Kidney epithelial cell (primary cell): ENCODE results near the gene FREM1. TPM values are rescaled to one million over a fixed set of nuclear protein-coding genes. Genes with fewer than 3 reads are reported as not detected.

Experiments
- DNase-seq: peaks from one replicate; pipeline ENCODE4 v3.0.0-alpha.2; 2010; ENCODE audit warnings: low read depth
- H3K27me3 ChIP-seq: 2 replicates; pipeline ENCODE4 v1.6.0; 2011; ENCODE audit warnings: low read length; ENCODE audit not compliant: control insufficient read depth, insufficient read depth
- H3K36me3 ChIP-seq: 2 replicates; pipeline ENCODE4 v1.5.1; 2011; ENCODE audit warnings: low read length; ENCODE audit not compliant: control insufficient read depth, insufficient read depth
- H3K4me3 ChIP-seq: 2 replicates; pipeline ENCODE4 v1.5.1; 2011; ENCODE audit warnings: low read depth, mild to moderate bottlenecking, control low read depth, low read length
- total RNA-seq: library from RNA; depleted of rRNA; stranded (reverse); fragments of >200 nt; gene quantifications from 2 replicates; pipeline ENCODE4 v1.2.3, GENCODE V29; 2015
- TF ChIP-seq, protein P1 (sequence below): IDR thresholded peaks from 2 replicates; pipeline ENCODE4 v1.5.1; 2011; ENCODE audit warnings: mild to moderate bottlenecking, moderate library complexity, low read length, control low read depth, inconsistent platforms; ENCODE audit not compliant: insufficient read depth, poor library complexity, severe bottlenecking

Gene FREM1
- total RNA-seq, 1 donor from 2014 or later, result 1.0 TPM

DNA sequence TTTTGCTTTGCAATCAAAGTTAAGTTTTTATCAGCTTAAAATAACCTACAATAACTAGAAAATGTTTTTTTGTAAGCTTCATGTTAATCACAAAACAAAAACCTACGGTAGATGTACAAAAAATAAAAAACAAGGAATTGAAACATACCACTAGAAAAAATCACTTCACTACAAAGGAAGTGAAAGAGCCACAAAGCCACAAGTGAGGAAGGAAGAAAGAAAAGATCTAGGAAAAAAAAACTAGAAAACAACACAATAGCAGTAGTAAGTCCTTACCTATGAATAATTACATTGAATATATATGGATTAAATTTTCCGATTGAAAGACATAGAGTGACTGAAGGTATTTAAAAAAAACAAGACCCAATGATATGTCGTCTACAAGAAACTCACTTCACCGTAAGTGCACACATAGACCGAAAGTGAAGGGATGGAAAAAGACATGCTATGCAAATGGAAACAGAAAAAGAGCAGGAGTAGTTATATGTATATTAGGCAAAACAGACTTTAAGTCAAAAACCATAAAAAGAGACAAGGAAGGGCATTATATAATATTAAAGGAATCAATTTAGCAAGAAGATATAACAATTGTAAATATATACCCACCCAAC, 203.6 kb downstream of the FREM1 start:
- no peaks in the 10 kb centered on the region for H3K27me3 ChIP-seq
- H3K36me3 ChIP-seq, result no peaks in the 10 kb centered on the region
- H3K4me3 ChIP-seq, result no peak overlapping the region
- TF ChIP-seq, protein P1, sequence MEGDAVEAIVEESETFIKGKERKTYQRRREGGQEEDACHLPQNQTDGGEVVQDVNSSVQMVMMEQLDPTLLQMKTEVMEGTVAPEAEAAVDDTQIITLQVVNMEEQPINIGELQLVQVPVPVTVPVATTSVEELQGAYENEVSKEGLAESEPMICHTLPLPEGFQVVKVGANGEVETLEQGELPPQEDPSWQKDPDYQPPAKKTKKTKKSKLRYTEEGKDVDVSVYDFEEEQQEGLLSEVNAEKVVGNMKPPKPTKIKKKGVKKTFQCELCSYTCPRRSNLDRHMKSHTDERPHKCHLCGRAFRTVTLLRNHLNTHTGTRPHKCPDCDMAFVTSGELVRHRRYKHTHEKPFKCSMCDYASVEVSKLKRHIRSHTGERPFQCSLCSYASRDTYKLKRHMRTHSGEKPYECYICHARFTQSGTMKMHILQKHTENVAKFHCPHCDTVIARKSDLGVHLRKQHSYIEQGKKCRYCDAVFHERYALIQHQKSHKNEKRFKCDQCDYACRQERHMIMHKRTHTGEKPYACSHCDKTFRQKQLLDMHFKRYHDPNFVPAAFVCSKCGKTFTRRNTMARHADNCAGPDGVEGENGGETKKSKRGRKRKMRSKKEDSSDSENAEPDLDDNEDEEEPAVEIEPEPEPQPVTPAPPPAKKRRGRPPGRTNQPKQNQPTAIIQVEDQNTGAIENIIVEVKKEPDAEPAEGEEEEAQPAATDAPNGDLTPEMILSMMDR, result no peak
- DNase-seq, result no peak

DNA sequence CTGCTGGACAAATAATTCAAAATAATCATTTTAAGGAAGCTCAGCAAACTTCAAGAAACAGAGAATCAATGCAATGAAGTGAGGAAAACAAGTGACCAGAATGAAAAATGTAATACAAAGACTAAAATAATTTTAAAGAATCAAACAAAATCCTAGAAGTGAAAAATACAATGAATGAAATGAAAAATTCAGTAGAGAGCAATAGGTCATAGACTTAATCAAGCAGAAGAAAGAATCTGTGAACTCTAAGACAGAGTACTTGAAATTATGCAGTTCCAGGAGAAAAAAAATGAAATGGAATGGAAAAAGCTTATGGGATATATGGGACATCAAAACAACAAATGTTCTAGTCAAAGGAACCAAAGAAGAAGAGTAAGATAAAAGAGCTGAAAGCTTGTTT, 205.1 kb downstream of the FREM1 start:
- no peaks in the 10 kb centered on the region for H3K36me3 ChIP-seq
- no peaks in the 10 kb centered on the region for H3K27me3 ChIP-seq
- no peak for DNase-seq
- no peak overlapping the region for H3K4me3 ChIP-seq
- TF ChIP-seq, protein P1, result no peak

DNA sequence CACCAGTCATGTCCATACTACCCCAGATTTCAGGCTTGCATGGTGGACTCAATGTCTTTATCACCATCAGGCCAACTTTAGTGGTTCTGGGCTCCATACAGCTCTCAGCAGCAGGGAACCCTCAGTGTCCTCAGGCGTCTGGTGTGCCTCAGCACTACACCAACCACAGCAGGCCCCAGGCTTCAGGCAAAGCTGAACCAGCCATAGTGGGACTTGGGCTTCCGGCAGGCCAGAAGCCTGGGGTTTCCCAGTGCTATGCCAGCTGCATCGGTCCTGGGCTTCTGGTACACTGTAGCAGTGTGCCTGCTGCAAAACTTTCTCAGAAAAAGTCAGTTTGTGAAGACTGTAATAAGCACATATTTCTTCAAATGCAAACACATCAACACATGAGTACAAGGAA, 205.9 kb downstream of the FREM1 start:
- TF ChIP-seq, protein P1, result no peak
- Histone ChIP-seq H3K4me3 (no peak overlapping the region), H3K36me3 (no peaks in the 10 kb centered on the region), H3K27me3 (no peaks in the 10 kb centered on the region)
- DNase-seq, result no peak

DNA sequence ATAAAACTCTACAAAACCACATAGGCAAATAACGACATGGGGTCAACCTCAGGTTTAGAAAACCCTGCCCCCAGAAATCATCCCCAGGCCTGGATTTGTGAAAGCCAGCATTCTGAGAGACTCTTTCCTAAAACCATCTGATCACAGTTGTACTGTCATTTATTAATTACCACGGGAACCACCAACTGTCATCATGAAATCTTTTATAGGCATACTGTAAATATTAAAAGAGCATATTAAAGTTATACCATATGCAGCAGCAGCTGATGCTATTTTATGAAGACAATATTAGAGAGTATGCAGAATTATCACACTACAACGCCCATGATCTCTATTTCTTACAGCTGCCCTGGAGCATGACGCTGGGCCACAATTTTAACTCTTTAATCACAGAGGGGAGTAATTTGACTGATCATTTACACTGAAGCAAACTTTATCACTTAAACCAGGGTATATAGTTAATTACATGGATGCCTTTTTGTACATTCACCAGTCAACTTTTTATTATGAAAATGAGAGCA, 208.0 kb downstream of the FREM1 start:
- no peak for DNase-seq
- TF ChIP-seq, protein P1, result no peak
- H3K27me3 ChIP-seq, result no peaks in the 10 kb centered on the region
- H3K4me3 ChIP-seq, result no peak overlapping the region
- no peaks in the 10 kb centered on the region for H3K36me3 ChIP-seq

DNA sequence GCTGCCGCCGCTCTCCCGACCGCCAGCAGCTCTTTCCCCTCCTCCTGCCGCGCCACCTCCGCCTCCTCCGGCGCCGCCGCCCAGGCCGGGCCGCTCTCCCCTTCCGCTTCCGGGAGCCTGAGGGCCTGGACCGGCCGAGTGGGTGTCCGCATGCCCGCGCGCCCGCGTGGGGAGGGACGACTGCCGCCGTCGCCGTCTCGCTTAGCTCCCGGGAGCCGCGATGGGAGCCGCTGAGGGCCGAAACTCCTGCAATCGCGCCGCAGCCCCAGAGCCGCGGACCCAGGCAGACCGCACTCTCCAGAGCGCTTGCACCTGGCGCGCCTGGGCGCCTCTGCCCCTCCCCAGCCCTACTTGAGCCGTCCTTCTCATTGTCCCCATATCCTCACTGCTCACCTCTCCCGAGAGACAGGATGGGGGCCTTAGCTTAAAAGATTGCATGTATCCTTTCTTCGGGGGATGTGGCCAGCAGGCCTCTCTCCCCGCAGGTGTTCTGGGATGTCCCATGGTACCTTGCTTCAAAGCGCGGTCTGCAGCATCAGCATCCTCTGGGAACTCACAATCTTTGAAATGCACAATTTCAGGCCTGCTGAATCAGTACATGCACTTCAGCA, 216.9 kb downstream of the FREM1 start, which contains the start of gene ZDHHC21:
Gene ZDHHC21 (minus strand): TSS at position 182 of the 611 bp plus-strand sequence. CDS start 19,092 bp downstream, outside the sequence.
- H3K27me3 ChIP-seq, result no peaks in the 10 kb centered on the region
- peak within 1 kb of the TSS; percentile 85 for H3K4me3 ChIP-seq
- no peak for DNase-seq
- TF ChIP-seq, protein P1, result no peak
- H3K36me3 ChIP-seq, result no peaks in the 10 kb centered on the region
